Epithelial cell of alveolus of lung (primary cell): ENCODE data around the gene IL1RAP. TPM values are rescaled to one million over a fixed set of nuclear protein-coding genes. Genes with fewer than 3 reads are reported as not detected.

Source experiments
- total RNA-seq: library from RNA; depleted of rRNA; stranded (reverse); fragments of >200 nt; gene quantifications from 2 replicates; pipeline ENCODE4 v1.2.1, GENCODE V29; 2015

The IL1RAP gene
- 6.1 and 10.3 TPM in 2 replicates for total RNA-seq

GRCh38 chr3:190513409-190514370, at the start of gene IL1RAP:
TSS of gene IL1RAP (plus strand) at chr3:190514085. CDS start at chr3:190564290, 50,205 bp downstream.

Other genes starting within 250 kb of the IL1RAP start
- 0.16 and 12.4 TPM in 2 replicates for gene CLDN1, start 191.6 kb upstream of the IL1RAP start, total RNA-seq
- 0.26 TPM in 1 of 2 replicates, not detected in the other for gene CLDN16, start 125.9 kb upstream of the IL1RAP start, total RNA-seq
- gene TMEM207, start 64.2 kb upstream of the IL1RAP start, total RNA-seq = not detected in 2 replicates